HCT116 (cell line): ENCODE results near the gene ATG10. TPM values are rescaled to one million over a fixed set of nuclear protein-coding genes. Genes with fewer than 3 reads are reported as not detected.

Experiments used
- ATAC-seq: fragments of 200-7000 bp; cut with Tn5 transposase; 2 replicates; pipeline ENCODE4 v1.9.1; 2020; ENCODE audit warnings: mild to moderate bottlenecking, moderate library complexity
- BruUV-seq: library from RNA; stranded (reverse); fragments of 400-500 nt; replicated peaks from 2 replicates; lab custom pipeline; 2021; lab: Mats Ljungman, UMichigan
- CTCF ChIA-PET: fragments of 300-600 bp; sonication (Branson Sonifier 250); formaldehyde crosslinking; loops from one replicate; lab custom pipeline; 2021; ENCODE audit warnings: antibody characterized with exemption; lab: Charles Lee
- POLR2A ChIA-PET: fragments of 300-600, 350-600 bp; sonication (Branson Sonifier 250); formaldehyde crosslinking; loops from one replicate; lab custom pipeline; 2021; ENCODE audit warnings: antibody characterized with exemption; lab: Charles Lee
- RAD21 ChIA-PET, 2 experiments: fragments of 300-600 bp; sonication (Branson Sonifier 250); formaldehyde crosslinking; loops; one replicate each; lab custom pipeline; 2023; ENCODE audit warnings: low total read pairs in 2 of 2; ENCODE audit not compliant: uncharacterized antibody in 2 of 2, unreplicated experiment in 2 of 2, low non-redundant PET in 1 of 2; lab: Charles Lee
- DNase-seq: peaks from one replicate; pipeline ENCODE4 v3.0.0-alpha.2; 2010; ENCODE audit warnings: low read depth, low spot score
- H2AFZ ChIP-seq: fragments of 200-600 bp; shearing (Covaris generic), sonication (generic); 2 replicates; pipeline ENCODE4 v1.6.1; 2017; ENCODE audit warnings: low read depth, mixed run types, mixed read lengths, antibody characterized with exemption, low read length; ENCODE audit not compliant: poor library complexity, severe bottlenecking
- H3K27ac ChIP-seq: 2 replicates; pipeline ENCODE4 v1.5.1; 2012; ENCODE audit warnings: low read depth, low read length
- H3K27me3 ChIP-seq: fragments of 200-600 bp; sonication (generic); 2 replicates; pipeline ENCODE4 v1.6.1; 2016; ENCODE audit warnings: mixed run types, low read length, mixed read lengths; ENCODE audit not compliant: insufficient read depth
- H3K36me3 ChIP-seq, 2 experiments: fragments of 200-500 bp in 1 of 2; fragments of 200-600 bp in 1 of 2; sonication (Bioruptor generic) in 1 of 2; sonication (generic) in 1 of 2; 2 replicates each; pipeline versions ENCODE4 v1.5.1 to v1.6.1; 2014 to 2016; ENCODE audit warnings: low read length in 2 of 2, inconsistent platforms in 1 of 2, mixed read lengths in 1 of 2, mixed run types in 1 of 2; ENCODE audit not compliant: insufficient read depth in 2 of 2, control insufficient read depth in 1 of 2
- H3K4me1 ChIP-seq, 2 experiments: fragments of 200-600 bp in 1 of 2; sonication (generic) in 1 of 2; 2 replicates each; pipeline versions ENCODE4 v1.5.1 to v1.6.1; 2012 to 2017; ENCODE audit warnings: low read length in 2 of 2, inconsistent platforms in 1 of 2, mild to moderate bottlenecking in 1 of 2, mixed read lengths in 1 of 2, mixed run types in 1 of 2, moderate library complexity in 1 of 2; ENCODE audit not compliant: insufficient read depth in 2 of 2, control insufficient read depth in 1 of 2
- H3K4me2 ChIP-seq: fragments of 200-600 bp; sonication (generic); 2 replicates; pipeline ENCODE4 v1.6.1; 2017; ENCODE audit warnings: mixed run types, low read length, mixed read lengths
- H3K4me3 ChIP-seq, 2 experiments: fragments of 200-600 bp in 1 of 2; sonication (generic) in 1 of 2; replicated peaks in 1 of 2; 2 replicates each; pipeline ENCODE4 v1.5.1; 2011 to 2016; ENCODE audit warnings: low read length in 2 of 2, control low read depth in 1 of 2, low read depth in 1 of 2, mild to moderate bottlenecking in 1 of 2, mixed read lengths in 1 of 2, mixed run types in 1 of 2
- H3K79me2 ChIP-seq: fragments of 200-600 bp; sonication (generic); 2 replicates; pipeline ENCODE4 v1.6.1; 2017; ENCODE audit warnings: mild to moderate bottlenecking, mixed run types, low read length, moderate library complexity, mixed read lengths; ENCODE audit not compliant: insufficient read depth
- H3K9ac ChIP-seq: fragments of 200-600 bp; sonication (generic); 2 replicates; pipeline ENCODE4 v1.6.1; 2016; ENCODE audit warnings: low read length, mixed read lengths
- H3K9me2 ChIP-seq: fragments of 200-600 bp; sonication (generic), shearing (Covaris generic); 2 replicates; pipeline ENCODE4 v1.6.1; 2017; ENCODE audit warnings: mixed run types, mild to moderate bottlenecking, moderate library complexity; ENCODE audit not compliant: insufficient read depth
- H3K9me3 ChIP-seq, 2 experiments: fragments of 200-500 bp in 1 of 2; fragments of 200-600 bp in 1 of 2; sonication (Bioruptor generic) in 1 of 2; sonication (generic) in 1 of 2; 2 replicates each; pipeline ENCODE4 v1.6.1; 2014 to 2017; ENCODE audit warnings: low read length in 2 of 2, mixed read lengths in 2 of 2, inconsistent platforms in 1 of 2, low read depth in 1 of 2, mild to moderate bottlenecking in 1 of 2, mixed run types in 1 of 2, moderate library complexity in 1 of 2; ENCODE audit not compliant: control insufficient read depth in 1 of 2, insufficient read depth in 1 of 2
- H4K20me1 ChIP-seq: fragments of 200-600 bp; sonication (generic), shearing (Covaris generic); 2 replicates; pipeline ENCODE4 v1.6.1; 2017; ENCODE audit warnings: mixed run types, mild to moderate bottlenecking, moderate library complexity; ENCODE audit not compliant: insufficient read depth
- CBX3 ChIP-seq: IDR thresholded peaks from 2 replicates; pipeline ENCODE4 v1.6.1; 2012; ENCODE audit warnings: low read depth
- ELF1 ChIP-seq: IDR thresholded peaks from 2 replicates; pipeline ENCODE4 v1.6.1; 2012; ENCODE audit warnings: low read depth, borderline replicate concordance
- EZH2 ChIP-seq: fragments of 200-600 bp; sonication (generic); IDR thresholded peaks from 2 replicates; pipeline ENCODE4 v1.6.1; 2017; ENCODE audit warnings: antibody characterized with exemption, mixed run types
- JUND ChIP-seq: IDR thresholded peaks from 2 replicates; pipeline ENCODE4 v1.6.1; 2012
- RAD21 ChIP-seq: IDR thresholded peaks from 2 replicates; pipeline ENCODE4 v1.6.1; 2012; ENCODE audit warnings: low read depth, mild to moderate bottlenecking
- SP1 ChIP-seq: IDR thresholded peaks from 2 replicates; pipeline ENCODE4 v1.6.1; 2012; ENCODE audit warnings: low read depth
- SRF ChIP-seq: IDR thresholded peaks from 2 replicates; pipeline ENCODE4 v1.6.1; 2012; ENCODE audit warnings: low read depth
- YY1 ChIP-seq: IDR thresholded peaks from 2 replicates; pipeline ENCODE4 v1.6.1; 2011; ENCODE audit warnings: low read length, low read depth, moderate library complexity, mild to moderate bottlenecking; ENCODE audit not compliant: insufficient replicate concordance; ENCODE audit errors: extremely low read depth
- intact Hi-C: fragments of 100-400 bp; cut with micrococcal nuclease; formaldehyde crosslinking; loops from 2 replicates; pipeline ENCODE4 v1.10.0; 2022
- total RNA-seq: library from RNA; stranded (reverse); gene quantifications from one replicate; pipeline ENCODE4 v1.2.1, GENCODE V29; 2021; ENCODE audit not compliant: unreplicated experiment
- TF ChIP-seq, protein P1 (sequence below): IDR thresholded peaks from 2 replicates; pipeline ENCODE4 v1.6.1; 2012
- TF ChIP-seq, protein P2 (sequence below): IDR thresholded peaks from 2 replicates; pipeline ENCODE4 v1.6.1; 2012

Gene ATG10
- total RNA-seq, 1 experiment from 2014 or later = 9.4 TPM

- CTCF ChIA-PET = no interaction called here
Observed at GRCh38 chr5:82022499-82022898, 50.7 kb downstream of the ATG10 start.

DNA sequence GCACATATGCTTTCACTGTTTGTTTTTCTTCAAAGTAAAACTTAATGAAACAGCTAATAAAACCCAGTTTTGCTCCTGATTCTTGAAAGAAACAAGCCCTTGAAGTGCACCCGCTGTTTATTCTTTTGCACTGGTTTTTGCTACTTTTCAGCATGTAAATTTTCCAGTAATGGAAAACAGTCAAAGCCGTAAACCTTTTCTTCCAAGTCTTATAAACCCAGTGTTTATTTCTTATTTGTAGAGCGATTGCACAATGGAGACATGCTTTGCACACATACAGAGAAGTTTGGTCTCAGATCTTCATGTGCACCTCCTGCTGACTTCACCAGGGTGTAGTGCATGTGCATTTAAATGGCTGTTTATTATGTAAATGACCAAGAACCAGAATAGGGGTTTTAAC, 51.8 kb downstream of the ATG10 start:
- no peaks in the 10 kb centered on the region for H3K27me3 ChIP-seq
- H3K4me1 ChIP-seq = no peaks in the 10 kb centered on the region
- intact Hi-C loops = no loop called here
- no peak overlapping the region for H3K9ac ChIP-seq
- H4K20me1 ChIP-seq = no peaks in the 10 kb centered on the region
- H3K36me3 ChIP-seq = no peaks in the 10 kb centered on the region
- ChIA-PET POLR2A (no interaction called here), RAD21 (no interaction called here), CTCF (no interaction called here)
- no TSS peak for BruUV-seq
- no peak for ATAC-seq
- no peak for TF ChIP-seq ELF1
- TF ChIP-seq SP1 = no peak
- no peak for TF ChIP-seq JUND
- TF ChIP-seq EZH2 = no peak
- TF ChIP-seq, protein P1, sequence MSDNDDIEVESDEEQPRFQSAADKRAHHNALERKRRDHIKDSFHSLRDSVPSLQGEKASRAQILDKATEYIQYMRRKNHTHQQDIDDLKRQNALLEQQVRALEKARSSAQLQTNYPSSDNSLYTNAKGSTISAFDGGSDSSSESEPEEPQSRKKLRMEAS = no peak
- TF ChIP-seq SRF = no peak
- H3K9me2 ChIP-seq = no peaks in the 10 kb centered on the region
- H3K4me3 ChIP-seq = no peak overlapping the region
- H2AFZ ChIP-seq = no peak overlapping the region
- H3K27ac ChIP-seq = no peak overlapping the region
- no peak for DNase-seq
- no peaks in the 10 kb centered on the region for H3K9me3 ChIP-seq
- H3K4me2 ChIP-seq = no peak overlapping the region
- no peaks in the 10 kb centered on the region for H3K79me2 ChIP-seq

More at GRCh38 chr5:82022499-82022898, 50.7 kb downstream of the ATG10 start:
- no peak for ATAC-seq
- no peak for DNase-seq
- no peak overlapping the region for H3K27ac ChIP-seq
- H3K9me2 ChIP-seq = no peaks in the 10 kb centered on the region
- H3K9ac ChIP-seq = no peak overlapping the region
- POLR2A ChIA-PET = no interaction called here
- no peak overlapping the region for H2AFZ ChIP-seq
- H3K9me3 ChIP-seq = no peaks in the 10 kb centered on the region
- RAD21 ChIA-PET = interaction anchor here in 1 of 2 experiments (0.7 kb wide), 1 partner anchor 84 kb away, joined by 3 read pairs; no protein-coding TSS in a partner anchor
- no peaks in the 10 kb centered on the region for H3K79me2 ChIP-seq
- H3K4me3 ChIP-seq = no peak overlapping the region
- H4K20me1 ChIP-seq = no peaks in the 10 kb centered on the region
- no peaks in the 10 kb centered on the region for H3K4me1 ChIP-seq
- no peak overlapping the region for H3K4me2 ChIP-seq
- no peaks in the 10 kb centered on the region for H3K27me3 ChIP-seq
- intact Hi-C loops = no loop called here
- TF ChIP-seq RAD21 (no peak), CBX3 (no peak), YY1 (no peak)
- TF ChIP-seq, protein P1 = no peak
- TF ChIP-seq, protein P2, sequence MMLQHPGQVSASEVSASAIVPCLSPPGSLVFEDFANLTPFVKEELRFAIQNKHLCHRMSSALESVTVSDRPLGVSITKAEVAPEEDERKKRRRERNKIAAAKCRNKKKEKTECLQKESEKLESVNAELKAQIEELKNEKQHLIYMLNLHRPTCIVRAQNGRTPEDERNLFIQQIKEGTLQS = no peak
- BruUV-seq = no TSS peak
- no peaks in the 10 kb centered on the region for H3K36me3 ChIP-seq
